GM12891 (cell line): ENCODE results near the gene ZRANB2.

Experiments used
- DNase-seq: peaks from one replicate; pipeline ENCODE4 v3.0.0; 2011; ENCODE audit warnings: low spot score; ENCODE audit not compliant: insufficient read length
- FAIRE-seq: peaks from 2 replicates; lab custom pipeline; 2011; peaks lifted over from hg19 to GRCh38; lab: Jason Lieb, UNC
- PAX5 ChIP-seq: IDR thresholded peaks from 2 replicates; pipeline ENCODE4 v1.6.1; 2011; ENCODE audit warnings: low read length, moderate library complexity, mild to moderate bottlenecking; ENCODE audit not compliant: insufficient read depth, severe bottlenecking
- POLR2A ChIP-seq: IDR thresholded peaks from 2 replicates; pipeline ENCODE4 v1.6.1; 2011; ENCODE audit warnings: low read depth, low read length, control low read depth
- POLR2AphosphoS5 ChIP-seq: IDR thresholded peaks from 2 replicates; pipeline ENCODE4 v1.6.1; 2011; ENCODE audit warnings: low read depth, low read length, control low read depth
- POU2F2 ChIP-seq: IDR thresholded peaks from 2 replicates; pipeline ENCODE4 v1.6.1; 2011; ENCODE audit warnings: low read depth, mild to moderate bottlenecking, control low read depth, low read length, moderate library complexity
- SPI1 ChIP-seq: IDR thresholded peaks from 2 replicates; pipeline ENCODE4 v1.6.1; 2011; ENCODE audit warnings: low read depth, low read length, control low read depth
- TAF1 ChIP-seq: IDR thresholded peaks from 2 replicates; pipeline ENCODE4 v1.6.1; 2011; ENCODE audit warnings: low read depth, low read length, control low read depth

ZRANB2 gene

GRCh38 chr1:71037829-71038620 is 42.8 kb downstream of the ZRANB2 start:
- no peak for FAIRE-seq

GRCh38 chr1:71037066-71037465 is 43.8 kb downstream of the ZRANB2 start:
- FAIRE-seq (no peak), DNase-seq (no peak)
- TF ChIP-seq POLR2A (no peak), PAX5 (no peak), SPI1 (no peak), POU2F2 (no peak), POLR2AphosphoS5 (no peak), TAF1 (no peak)

More at GRCh38 chr1:71037829-71038620, 42.8 kb downstream of the ZRANB2 start:
- no peak for DNase-seq
- no peak for TF ChIP-seq POLR2AphosphoS5
- no peak for TF ChIP-seq POLR2A
- no peak for TF ChIP-seq SPI1

- no peak for FAIRE-seq
- TF ChIP-seq POLR2A = no peak
- no peak for TF ChIP-seq TAF1
- no peak for TF ChIP-seq POLR2AphosphoS5
- no peak for TF ChIP-seq SPI1
- TF ChIP-seq POU2F2 = no peak
- no peak for TF ChIP-seq PAX5
These were observed 47.7 kb downstream of the ZRANB2 start for GRCh38 chr1:71033136-71033535.

GRCh38 chr1:71031426-71031825 is 49.4 kb downstream of the ZRANB2 start:
- DNase-seq = no peak
- no peak for TF ChIP-seq POLR2AphosphoS5
- no peak for FAIRE-seq

More at GRCh38 chr1:71033136-71033535, 47.7 kb downstream of the ZRANB2 start:
- no peak for DNase-seq

GRCh38 chr1:71030026-71030425 is 50.8 kb downstream of the ZRANB2 start:
- DNase-seq = no peak
- FAIRE-seq = no peak
- TF ChIP-seq POLR2AphosphoS5 = no peak
- TF ChIP-seq SPI1 = no peak
- TF ChIP-seq TAF1 = no peak
- TF ChIP-seq PAX5 = no peak
- no peak for TF ChIP-seq POU2F2
- TF ChIP-seq POLR2A = no peak

- TF ChIP-seq SPI1 = no peak
- TF ChIP-seq POU2F2 = no peak
- TF ChIP-seq POLR2A = no peak
- no peak for TF ChIP-seq TAF1
- no peak for TF ChIP-seq POLR2AphosphoS5
- no peak for FAIRE-seq
These were observed 51.9 kb downstream of the ZRANB2 start for GRCh38 chr1:71028981-71029380.

GRCh38 chr1:71027991-71028390 is 52.8 kb downstream of the ZRANB2 start:
- FAIRE-seq (no peak), DNase-seq (no peak)
- no peak for TF ChIP-seq TAF1
- TF ChIP-seq PAX5 = no peak
- TF ChIP-seq POU2F2 = no peak
- no peak for TF ChIP-seq SPI1
- TF ChIP-seq POLR2AphosphoS5 = no peak
- TF ChIP-seq POLR2A = no peak

More at GRCh38 chr1:71028981-71029380, 51.9 kb downstream of the ZRANB2 start:
- no peak for DNase-seq

- FAIRE-seq (no peak), DNase-seq (no peak)
- TF ChIP-seq PAX5 (no peak), SPI1 (no peak), TAF1 (no peak), POLR2AphosphoS5 (no peak), POLR2A (no peak), POU2F2 (no peak)
These were observed 54.7 kb downstream of the ZRANB2 start for GRCh38 chr1:71026093-71026492.

- FAIRE-seq = no peak
- no peak for DNase-seq
- no peak for TF ChIP-seq POLR2A
- no peak for TF ChIP-seq TAF1
- TF ChIP-seq POLR2AphosphoS5 = no peak
- no peak for TF ChIP-seq SPI1
- no peak for TF ChIP-seq POU2F2
- TF ChIP-seq PAX5 = no peak
These were observed 57.3 kb downstream of the ZRANB2 start for GRCh38 chr1:71023515-71023914.

- DNase-seq (no peak), FAIRE-seq (no peak)
- TF ChIP-seq TAF1 (no peak), POU2F2 (no peak), POLR2A (no peak), POLR2AphosphoS5 (no peak), PAX5 (no peak), SPI1 (no peak)
These were observed 61.4 kb downstream of the ZRANB2 start for GRCh38 chr1:71019233-71019969.
